DND-41 (cell line): ENCODE results near the gene SHROOM3.

ENCODE experiments used
- ATAC-seq: fragments of 200-7000 bp; cut with Tn5 transposase; 3 replicates; pipeline ENCODE4 v1.9.1; 2021; ENCODE audit warnings: low read depth; ENCODE audit not compliant: insufficient read depth
- DNase-seq: peaks from one replicate; pipeline ENCODE4 v3.0.0-alpha.2; 2020
- H2AFZ ChIP-seq: 2 replicates; pipeline ENCODE4 v1.6.0; 2012; ENCODE audit warnings: low read depth, low read length
- H3K27ac ChIP-seq: 2 replicates; pipeline ENCODE4 v1.5.1; 2012; ENCODE audit warnings: low read length, inconsistent platforms
- H3K27me3 ChIP-seq: fragments of 200-600 bp; sonication (generic); 2 replicates; pipeline ENCODE4 v1.6.0; 2012; ENCODE audit warnings: low read length, mild to moderate bottlenecking, inconsistent platforms; ENCODE audit not compliant: insufficient read depth, poor library complexity
- H3K36me3 ChIP-seq: 2 replicates; pipeline ENCODE4 v1.5.1; 2012; ENCODE audit warnings: low read length, inconsistent platforms; ENCODE audit not compliant: insufficient read depth
- H3K4me1 ChIP-seq: 2 replicates; pipeline ENCODE4 v1.5.1; 2012; ENCODE audit warnings: mild to moderate bottlenecking, low read length; ENCODE audit not compliant: insufficient read depth
- H3K4me2 ChIP-seq: 2 replicates; pipeline ENCODE4 v1.6.0; 2012; ENCODE audit warnings: mild to moderate bottlenecking, moderate library complexity, low read length, inconsistent platforms; ENCODE audit not compliant: insufficient read depth
- H3K4me3 ChIP-seq, 2 experiments: fragments of 200-600 bp in 1 of 2; shearing (Covaris generic) in 1 of 2; 2 replicates each; pipeline ENCODE4 v1.5.1; 2012 to 2016; ENCODE audit warnings: inconsistent platforms in 2 of 2, low read length in 2 of 2, mild to moderate bottlenecking in 2 of 2, low read depth in 1 of 2, moderate library complexity in 1 of 2
- H3K79me2 ChIP-seq: 2 replicates; pipeline ENCODE4 v1.6.0; 2012; ENCODE audit warnings: low read length, inconsistent platforms; ENCODE audit not compliant: insufficient read depth
- H3K9ac ChIP-seq: 2 replicates; pipeline ENCODE4 v1.6.0; 2012; ENCODE audit warnings: low read depth, mild to moderate bottlenecking, inconsistent platforms, low read length, moderate library complexity
- H3K9me3 ChIP-seq: 2 replicates; pipeline ENCODE4 v1.5.1; 2012; ENCODE audit warnings: low read length, moderate library complexity, mild to moderate bottlenecking, inconsistent platforms; ENCODE audit not compliant: insufficient read depth, severe bottlenecking
- H4K20me1 ChIP-seq: 2 replicates; pipeline ENCODE4 v1.6.0; 2012; ENCODE audit warnings: low read length; ENCODE audit not compliant: insufficient read depth
- CTCF ChIP-seq: IDR thresholded peaks from 2 replicates; pipeline ENCODE4 v1.5.1; 2012; ENCODE audit warnings: borderline replicate concordance, low read length, moderate library complexity, mild to moderate bottlenecking; ENCODE audit not compliant: poor library complexity, severe bottlenecking; ENCODE audit errors: extremely low read depth
- EZH2 ChIP-seq: IDR thresholded peaks from 3 replicates; pipeline ENCODE4 v1.6.1; 2012; ENCODE audit warnings: borderline replicate concordance, low read depth, mild to moderate bottlenecking, moderate library complexity, low read length, inconsistent platforms; ENCODE audit not compliant: severe bottlenecking

Gene SHROOM3

GRCh38 chr4:76790377-76790776, 355.3 kb downstream of the SHROOM3 start:
- H3K79me2 ChIP-seq, result no peaks in the 10 kb centered on the region
- no peaks in the 10 kb centered on the region for H4K20me1 ChIP-seq
- no peaks in the 10 kb centered on the region for H3K9me3 ChIP-seq
- H3K9ac ChIP-seq, result no peak overlapping the region
- no peak overlapping the region for H3K4me3 ChIP-seq
- H3K4me2 ChIP-seq, result no peak overlapping the region
- TF ChIP-seq CTCF, result no peak
- TF ChIP-seq EZH2, result no peak
- no peaks in the 10 kb centered on the region for H3K27me3 ChIP-seq
- no peak overlapping the region for H2AFZ ChIP-seq
- H3K36me3 ChIP-seq, result no peaks in the 10 kb centered on the region
- no peak overlapping the region for H3K27ac ChIP-seq
- no peak for ATAC-seq
- H3K4me1 ChIP-seq, result no peaks in the 10 kb centered on the region
- no peak for DNase-seq

DNA sequence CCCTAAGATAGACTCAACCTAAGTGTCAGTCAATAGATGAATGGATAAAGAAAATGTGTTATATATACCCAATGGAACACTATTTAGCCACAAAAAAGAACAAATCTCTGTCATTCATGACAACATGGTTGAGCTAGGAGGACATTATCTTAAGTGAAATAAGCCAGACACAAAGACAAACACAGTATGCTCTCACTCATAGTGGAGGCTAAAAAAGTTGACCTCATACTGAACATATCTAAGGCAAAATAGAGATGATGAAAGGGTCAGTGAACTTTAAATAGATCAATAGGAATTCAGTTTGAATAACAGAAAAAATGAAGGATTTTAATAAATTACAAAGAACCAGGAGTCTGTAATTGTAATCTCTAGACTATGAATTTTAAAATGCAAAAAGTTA, 356.4 kb downstream of the SHROOM3 start:
- ATAC-seq (no peak), DNase-seq (no peak)
- Histone ChIP-seq H3K79me2 (no peaks in the 10 kb centered on the region), H3K27ac (no peak overlapping the region), H3K27me3 (no peaks in the 10 kb centered on the region), H3K36me3 (no peaks in the 10 kb centered on the region), H3K4me1 (no peaks in the 10 kb centered on the region), H3K9ac (no peak overlapping the region), H3K4me3 (no peak overlapping the region), H2AFZ (no peak overlapping the region), H3K4me2 (no peak overlapping the region), H4K20me1 (no peaks in the 10 kb centered on the region), H3K9me3 (no peaks in the 10 kb centered on the region)
- TF ChIP-seq EZH2, result no peak
- no peak for TF ChIP-seq CTCF

DNA sequence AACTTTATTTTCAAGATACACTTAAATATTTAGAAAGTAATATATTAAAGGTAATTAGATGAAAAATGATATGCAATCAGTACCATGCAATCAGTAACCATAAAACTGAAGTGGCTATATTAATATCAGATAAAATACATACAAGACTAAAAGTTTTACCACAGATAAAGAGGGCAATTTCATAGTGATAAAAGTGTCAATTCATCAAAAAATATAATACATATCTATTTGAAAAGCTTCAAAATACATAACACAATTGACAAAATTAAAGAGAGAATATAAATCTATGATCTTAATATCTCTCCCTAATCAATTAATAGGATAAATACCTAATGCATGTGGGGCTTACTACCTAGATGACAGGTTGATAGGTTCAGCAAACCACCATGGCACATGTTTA, 357.4 kb downstream of the SHROOM3 start:
- Histone ChIP-seq H3K4me2 (no peak overlapping the region), H2AFZ (no peak overlapping the region), H3K27ac (no peak overlapping the region), H3K4me3 (no peak overlapping the region), H3K36me3 (no peaks in the 10 kb centered on the region), H3K9me3 (no peaks in the 10 kb centered on the region), H3K79me2 (no peaks in the 10 kb centered on the region), H4K20me1 (no peaks in the 10 kb centered on the region), H3K9ac (no peak overlapping the region), H3K4me1 (no peaks in the 10 kb centered on the region), H3K27me3 (no peaks in the 10 kb centered on the region)
- ATAC-seq (no peak), DNase-seq (no peak)
- no peak for TF ChIP-seq CTCF
- TF ChIP-seq EZH2, result no peak

GRCh38 chr4:76795243-76795642, 360.2 kb downstream of the SHROOM3 start:
- Histone ChIP-seq H4K20me1 (no peaks in the 10 kb centered on the region), H3K4me1 (no peaks in the 10 kb centered on the region), H3K79me2 (no peaks in the 10 kb centered on the region), H3K9me3 (no peaks in the 10 kb centered on the region), H2AFZ (no peak overlapping the region), H3K27ac (no peak overlapping the region), H3K4me3 (no peak overlapping the region), H3K4me2 (no peak overlapping the region), H3K9ac (no peak overlapping the region), H3K27me3 (peaks cover 2% of the 10 kb centered on the region), H3K36me3 (no peaks in the 10 kb centered on the region)
- TF ChIP-seq CTCF (no peak), EZH2 (no peak)
- DNase-seq (no peak), ATAC-seq (no peak)
